Stimulated activated memory B cell treated with anti-CD40 and anti-IgM and Interleukin-4, amounts not matched to agents 10 μg/mL and 1 μg/mL and 100 μg/mL, for 72 hours (primary cell): ENCODE measurements around the gene PIK3R5.
A peak's percentile ranks its signal among the peaks of the same experiment; 100 is the strongest.

Experiments
- ATAC-seq: fragments of 150-1000 bp; cut with Tn5 transposase; 2 replicates; pipeline ENCODE4 v1.10.0; 2021
- H3K27ac Mint-ChIP-seq: one replicate; pipeline ENCODE4 v1.8.0; 2022; ENCODE audit warnings: mild to moderate bottlenecking, mixed read lengths
- H3K27me3 Mint-ChIP-seq: one replicate; pipeline ENCODE4 v1.8.0; 2022; ENCODE audit warnings: mixed read lengths
- H3K36me3 Mint-ChIP-seq: one replicate; pipeline ENCODE4 v1.8.0; 2022; ENCODE audit warnings: mixed read lengths
- H3K4me1 Mint-ChIP-seq: one replicate; pipeline ENCODE4 v1.8.0; 2022; ENCODE audit warnings: mixed read lengths
- H3K4me3 Mint-ChIP-seq: one replicate; pipeline ENCODE4 v1.8.0; 2022; ENCODE audit warnings: mild to moderate bottlenecking, moderate library complexity, mixed read lengths
- H3K9me3 Mint-ChIP-seq: one replicate; pipeline ENCODE4 v1.8.0; 2022; ENCODE audit warnings: mixed read lengths

PIK3R5 gene

DNA sequence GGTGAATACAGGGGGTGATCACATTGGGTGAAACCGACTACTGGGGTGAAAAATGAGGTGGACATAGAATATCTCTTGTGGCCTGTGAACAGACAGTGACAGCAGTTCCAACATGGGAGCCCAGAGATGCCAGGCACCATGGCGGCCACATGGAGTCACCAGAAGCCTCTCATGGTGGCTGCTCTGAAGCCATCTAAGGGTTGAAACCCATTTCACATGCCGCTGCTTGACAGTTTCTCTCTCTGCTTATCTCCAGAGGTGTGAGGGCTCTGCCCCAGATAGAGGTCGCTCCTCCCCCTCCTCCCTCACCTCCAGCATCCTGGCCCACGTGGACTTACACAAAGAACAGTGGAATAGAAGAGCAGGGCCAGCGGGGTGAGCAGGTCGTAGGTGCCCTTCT is 60.2 kb downstream of the PIK3R5 start:
- Mint-ChIP-seq H3K36me3 (peaks cover 62% of the 10 kb centered on the region), H3K27me3 (no peaks in the 10 kb centered on the region), H3K4me3 (no peak overlapping the region), H3K4me1 (peaks cover 62% of the 10 kb centered on the region), H3K9me3 (no peaks in the 10 kb centered on the region), H3K27ac (peak overlapping the region; percentile 81)
- no peak for ATAC-seq

DNA sequence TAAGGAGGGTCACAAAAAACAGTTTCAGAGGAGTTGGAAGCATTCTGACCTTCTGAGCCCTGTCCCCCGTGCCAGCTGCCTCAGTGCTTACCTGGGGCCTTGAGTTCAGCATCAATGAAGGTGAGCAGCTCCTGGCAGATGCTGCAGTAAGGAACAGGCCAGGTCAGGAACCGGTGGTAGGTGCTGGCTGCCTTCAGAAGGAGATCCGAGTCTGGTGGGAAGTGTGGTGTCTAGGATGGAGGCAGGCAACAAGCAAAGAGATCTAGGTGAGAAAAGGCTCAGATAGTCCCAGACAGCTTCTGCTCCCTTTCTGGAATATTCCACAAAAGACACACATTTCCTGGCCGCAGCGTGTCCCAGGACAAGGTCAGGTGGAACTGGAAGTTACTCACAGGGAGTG is 60.8 kb downstream of the PIK3R5 start:
- H3K4me3 Mint-ChIP-seq, result peak overlapping the region; percentile 13
- peaks cover 61% of the 10 kb centered on the region for H3K4me1 Mint-ChIP-seq
- no peaks in the 10 kb centered on the region for H3K27me3 Mint-ChIP-seq

DNA sequence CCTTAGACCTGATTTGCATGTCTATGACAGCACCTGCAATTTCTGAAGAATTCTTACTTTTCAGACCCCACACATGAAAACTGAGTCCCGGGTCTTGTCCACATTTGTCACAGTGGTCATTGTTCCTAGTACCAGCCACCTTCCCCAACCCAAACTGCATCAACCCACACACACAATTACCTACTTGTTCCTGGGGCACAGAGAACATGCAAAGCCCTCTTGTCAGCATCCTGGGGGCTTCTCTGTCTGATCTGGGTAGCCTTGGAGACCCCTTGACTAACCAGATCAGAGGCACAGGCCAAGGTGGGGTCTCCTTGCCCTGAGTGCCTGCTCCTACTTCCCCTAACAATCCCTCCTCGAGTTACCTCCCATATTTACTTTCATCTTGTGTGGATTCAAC is 61.3 kb downstream of the PIK3R5 start:
- Mint-ChIP-seq H3K4me3 (peak overlapping the region; percentile 13), H3K9me3 (no peaks in the 10 kb centered on the region), H3K27me3 (no peaks in the 10 kb centered on the region), H3K4me1 (peaks cover 59% of the 10 kb centered on the region), H3K36me3 (peaks cover 51% of the 10 kb centered on the region), H3K27ac (peak overlapping the region; percentile 81)
- no peak for ATAC-seq

More for the DNA sequence above, 60.8 kb downstream of the PIK3R5 start:
- no peaks in the 10 kb centered on the region for H3K9me3 Mint-ChIP-seq
- no peak for ATAC-seq
- H3K27ac Mint-ChIP-seq, result peak overlapping the region; percentile 81
- H3K36me3 Mint-ChIP-seq, result peaks cover 56% of the 10 kb centered on the region

DNA sequence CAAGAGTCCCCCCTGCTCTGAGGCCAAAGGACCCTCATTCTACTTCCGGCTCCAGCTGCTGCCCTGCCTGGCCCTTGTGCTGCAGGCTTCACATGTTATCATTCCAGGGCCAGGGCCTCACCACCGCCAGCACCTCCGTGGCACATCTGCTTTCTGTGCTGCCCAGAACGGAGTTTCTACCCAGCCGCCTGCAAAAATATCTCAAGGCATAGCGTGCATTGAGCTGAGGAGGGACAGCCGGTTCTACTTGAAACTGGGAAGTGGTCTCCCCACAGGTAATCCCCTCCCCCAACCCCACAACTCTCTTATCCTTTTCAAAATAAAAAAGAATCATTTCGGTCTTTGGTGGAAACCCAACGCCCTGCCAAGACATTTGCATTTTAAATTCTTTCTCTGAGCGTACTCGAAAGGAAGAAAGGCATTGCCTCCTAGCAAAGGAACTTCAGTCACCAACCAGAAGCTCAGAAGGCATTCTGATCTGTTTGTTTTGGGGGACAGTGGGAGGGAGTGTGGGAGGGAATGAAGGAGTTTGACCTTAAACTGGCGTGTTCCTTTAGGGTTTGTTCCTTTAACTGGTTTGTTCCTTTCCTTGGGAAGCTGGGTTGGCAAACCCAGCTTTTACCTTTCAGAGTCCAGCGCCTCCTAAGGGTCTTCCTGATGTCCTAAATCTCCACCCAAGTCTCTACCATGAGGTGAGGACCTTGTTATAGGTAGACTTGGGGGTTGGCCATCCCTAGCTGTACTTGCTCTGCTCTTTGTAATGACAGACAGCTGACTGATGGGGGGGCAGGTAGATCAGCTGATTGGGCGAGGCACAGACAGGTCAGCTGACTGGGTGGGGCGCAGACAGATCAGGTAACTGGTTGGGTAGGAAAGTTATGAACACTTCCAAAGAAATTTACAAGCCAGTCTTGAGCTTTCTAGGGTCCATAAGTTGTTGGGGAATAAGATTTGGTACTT is 64.6 kb downstream of the PIK3R5 start:
- H3K27ac Mint-ChIP-seq, result peak overlapping the region; percentile 88
- no peaks in the 10 kb centered on the region for H3K9me3 Mint-ChIP-seq
- peaks cover 53% of the 10 kb centered on the region for H3K36me3 Mint-ChIP-seq
- no peaks in the 10 kb centered on the region for H3K27me3 Mint-ChIP-seq
- peaks cover 80% of the 10 kb centered on the region for H3K4me1 Mint-ChIP-seq
- H3K4me3 Mint-ChIP-seq, result peak overlapping the region; percentile 62
- peak; percentile 83 for ATAC-seq

DNA sequence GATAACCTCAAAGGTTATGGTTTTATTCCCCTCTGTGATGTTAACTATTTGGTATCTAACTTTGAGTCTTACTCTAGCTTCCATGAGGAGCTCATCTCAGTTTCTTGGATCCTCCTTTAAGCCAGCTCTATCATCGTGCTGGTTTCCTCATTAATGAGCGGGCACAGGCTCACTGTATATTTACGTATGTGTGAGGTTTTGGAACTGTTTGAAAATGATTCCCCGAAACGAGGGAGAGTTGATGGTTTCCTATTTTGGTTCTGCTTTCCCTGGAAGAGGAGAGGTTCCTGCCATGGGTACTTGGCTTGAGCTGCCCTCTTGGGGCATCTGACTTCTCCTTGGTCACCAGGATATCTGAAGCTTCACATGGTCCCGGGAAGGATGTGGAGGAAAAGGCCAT is 65.3 kb downstream of the PIK3R5 start:
- Mint-ChIP-seq H3K9me3 (no peaks in the 10 kb centered on the region), H3K27ac (peak overlapping the region; percentile 88), H3K4me3 (no peak overlapping the region), H3K27me3 (no peaks in the 10 kb centered on the region), H3K4me1 (peaks cover 80% of the 10 kb centered on the region), H3K36me3 (peaks cover 53% of the 10 kb centered on the region)
- ATAC-seq, result no peak

DNA sequence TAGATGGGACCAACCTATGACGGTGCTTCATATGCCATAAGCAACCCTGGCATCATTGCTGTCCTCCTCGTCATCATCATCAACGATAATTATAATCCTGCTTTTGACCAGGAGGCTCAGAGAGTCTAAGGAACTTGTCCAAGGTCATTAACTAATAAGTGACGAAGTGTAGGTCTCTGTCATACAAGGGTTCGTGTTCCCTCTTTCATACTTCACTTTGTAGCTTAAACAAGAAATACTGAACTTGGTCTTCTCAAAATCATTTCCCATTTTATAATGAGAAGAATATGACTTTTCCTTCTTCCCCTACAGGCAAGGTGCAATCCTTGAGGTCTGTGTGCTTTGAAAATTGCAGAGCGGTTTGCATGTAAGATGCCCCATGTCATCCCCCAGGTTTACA is 66.9 kb downstream of the PIK3R5 start:
- Mint-ChIP-seq H3K4me1 (peaks cover 74% of the 10 kb centered on the region), H3K4me3 (no peak overlapping the region), H3K27me3 (no peaks in the 10 kb centered on the region), H3K27ac (peak overlapping the region; percentile 88), H3K36me3 (peaks cover 43% of the 10 kb centered on the region), H3K9me3 (no peaks in the 10 kb centered on the region)
- no peak for ATAC-seq

DNA sequence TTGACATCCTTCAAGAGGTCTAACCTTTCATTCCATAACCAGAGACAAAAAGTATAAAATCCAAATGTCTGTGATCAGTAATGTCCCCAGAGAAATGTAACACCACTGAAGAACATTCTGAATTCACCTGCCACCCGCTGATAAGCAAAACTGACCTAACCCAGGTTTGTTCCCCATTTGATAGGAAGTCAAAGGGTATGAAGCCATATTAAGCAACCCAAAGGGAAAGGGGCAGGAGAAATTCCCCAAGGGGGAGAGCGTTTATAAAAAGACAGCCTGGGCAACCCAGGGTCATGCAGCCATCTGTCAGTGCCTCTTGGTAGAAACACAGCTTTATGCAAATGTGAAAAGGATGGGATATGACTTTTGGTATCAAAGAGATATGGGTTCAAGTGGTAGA is 67.4 kb downstream of the PIK3R5 start:
- Mint-ChIP-seq H3K4me1 (peaks cover 74% of the 10 kb centered on the region), H3K4me3 (no peak overlapping the region), H3K27ac (peak overlapping the region; percentile 88), H3K9me3 (no peaks in the 10 kb centered on the region), H3K27me3 (no peaks in the 10 kb centered on the region), H3K36me3 (peaks cover 42% of the 10 kb centered on the region)
- ATAC-seq, result no peak

DNA sequence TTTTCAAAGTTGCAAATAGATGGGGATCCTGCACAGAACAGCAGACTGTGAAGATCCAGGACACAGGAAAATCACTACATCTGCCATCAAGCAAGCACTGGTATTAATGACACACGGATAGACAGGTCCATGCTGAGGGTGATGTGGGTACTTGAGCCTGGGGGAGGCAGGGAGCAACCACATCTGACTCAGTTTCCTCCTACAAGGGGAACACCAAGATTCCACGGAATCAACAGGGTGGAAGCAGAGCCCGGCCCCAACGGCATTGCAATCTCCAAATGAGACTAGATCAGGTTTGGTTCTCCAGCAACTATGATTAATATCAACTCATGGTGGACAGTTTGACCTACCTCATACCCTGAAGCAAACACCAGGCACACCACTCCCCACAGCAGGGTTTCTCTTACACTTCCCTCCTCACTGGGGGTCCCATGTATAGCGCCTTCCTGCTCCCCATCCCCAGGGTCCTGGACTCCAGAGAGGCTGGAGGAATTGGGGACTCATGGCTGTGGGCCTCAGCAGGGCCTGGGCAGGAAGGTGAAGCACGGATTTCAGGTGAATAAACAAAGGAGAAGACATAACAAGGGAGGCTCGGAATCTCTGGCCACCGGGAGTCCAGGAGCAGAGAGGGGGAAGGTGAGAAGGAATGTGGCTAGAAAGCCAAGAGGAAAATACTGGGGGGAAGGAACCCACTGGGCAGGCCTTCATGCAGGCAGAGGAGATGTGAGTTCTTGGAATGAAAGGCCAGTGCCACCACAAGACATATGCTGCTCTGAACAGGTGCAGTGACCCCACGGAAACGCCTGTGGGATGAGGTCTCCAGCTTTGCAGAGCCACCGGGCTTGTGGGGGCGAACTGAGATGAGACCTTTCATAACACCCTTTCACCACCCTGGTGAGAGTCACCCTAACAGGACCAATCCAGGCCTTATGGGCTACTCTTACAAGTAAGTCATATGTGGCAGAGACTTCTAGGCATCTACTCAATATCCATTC is 68.6 kb downstream of the PIK3R5 start:
- Mint-ChIP-seq H3K9me3 (no peaks in the 10 kb centered on the region), H3K27ac (peak overlapping the region; percentile 14), H3K27me3 (no peaks in the 10 kb centered on the region), H3K4me1 (peaks cover 82% of the 10 kb centered on the region), H3K4me3 (no peak overlapping the region), H3K36me3 (peaks cover 50% of the 10 kb centered on the region)
- no peak for ATAC-seq

DNA sequence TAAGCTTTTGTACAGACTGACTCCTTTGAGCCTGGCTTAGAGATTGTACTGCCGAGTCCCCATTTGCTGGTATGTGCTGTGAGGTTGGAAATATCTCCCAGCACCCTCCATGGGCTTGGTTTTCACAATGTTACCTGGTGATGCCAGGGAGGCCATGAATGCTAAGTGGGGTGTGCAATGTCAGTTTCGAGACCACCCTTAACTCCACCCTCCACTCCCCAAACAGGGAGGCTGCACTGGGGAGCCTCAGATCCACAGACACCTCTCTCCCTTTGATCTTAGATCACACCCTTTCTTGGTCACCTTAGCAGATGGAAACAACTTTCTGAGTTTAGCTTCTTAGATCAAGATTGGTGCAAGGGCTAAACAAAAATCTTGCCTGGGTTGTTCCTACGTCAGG is 69.4 kb downstream of the PIK3R5 start:
- no peak overlapping the region for H3K4me3 Mint-ChIP-seq
- H3K4me1 Mint-ChIP-seq, result peaks cover 76% of the 10 kb centered on the region
- H3K27me3 Mint-ChIP-seq, result no peaks in the 10 kb centered on the region
- H3K9me3 Mint-ChIP-seq, result no peaks in the 10 kb centered on the region
- ATAC-seq, result no peak
- H3K27ac Mint-ChIP-seq, result peak overlapping the region; percentile 14
- H3K36me3 Mint-ChIP-seq, result peaks cover 44% of the 10 kb centered on the region

DNA sequence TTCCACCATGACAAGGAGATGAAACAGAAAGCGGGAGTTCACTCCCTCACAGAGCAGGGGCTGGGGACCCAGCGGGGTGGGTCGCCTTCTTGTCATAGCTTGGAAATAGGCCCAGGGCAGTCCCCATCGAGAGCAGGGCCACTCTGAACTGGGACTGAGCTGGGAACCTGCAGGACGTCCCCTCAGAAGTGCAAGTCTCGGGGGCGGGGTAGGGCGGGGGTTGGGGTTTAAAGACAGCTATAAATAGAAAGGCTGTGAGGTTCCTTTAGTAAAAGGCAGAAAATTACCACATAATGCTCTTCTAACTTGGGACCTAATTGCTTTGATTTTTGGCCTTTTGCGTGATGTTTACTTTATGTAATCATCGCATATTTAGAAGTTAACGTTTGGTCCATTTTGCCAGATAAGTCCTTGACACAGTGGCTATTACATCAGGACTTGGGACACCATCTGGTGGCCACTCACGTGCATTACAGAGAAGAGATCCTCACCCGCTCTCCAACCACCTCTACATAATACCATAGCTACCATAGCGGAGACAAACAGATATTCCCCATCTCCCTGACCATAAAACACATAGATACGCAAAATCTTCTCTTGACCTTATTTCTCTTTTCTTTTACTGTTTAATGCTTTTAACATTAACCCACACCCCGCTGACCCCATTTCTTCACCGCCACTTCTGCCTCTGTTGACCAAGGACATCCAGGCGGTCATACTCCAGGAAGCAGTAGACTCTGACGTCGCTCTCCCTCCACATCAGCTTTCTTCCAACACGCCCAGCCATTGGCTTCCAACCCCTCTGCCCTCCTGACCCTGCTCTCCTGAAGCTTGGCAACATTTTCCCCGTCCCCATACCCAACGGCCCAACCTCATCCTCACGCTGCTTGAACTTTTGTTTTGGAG is 70.6 kb downstream of the PIK3R5 start:
- no peak overlapping the region for H3K4me3 Mint-ChIP-seq
- no peaks in the 10 kb centered on the region for H3K27me3 Mint-ChIP-seq
- H3K9me3 Mint-ChIP-seq, result no peaks in the 10 kb centered on the region
- H3K36me3 Mint-ChIP-seq, result peaks cover 43% of the 10 kb centered on the region
- H3K27ac Mint-ChIP-seq, result peak overlapping the region; percentile 14
- H3K4me1 Mint-ChIP-seq, result peaks cover 64% of the 10 kb centered on the region
- ATAC-seq, result peak; percentile 51

DNA sequence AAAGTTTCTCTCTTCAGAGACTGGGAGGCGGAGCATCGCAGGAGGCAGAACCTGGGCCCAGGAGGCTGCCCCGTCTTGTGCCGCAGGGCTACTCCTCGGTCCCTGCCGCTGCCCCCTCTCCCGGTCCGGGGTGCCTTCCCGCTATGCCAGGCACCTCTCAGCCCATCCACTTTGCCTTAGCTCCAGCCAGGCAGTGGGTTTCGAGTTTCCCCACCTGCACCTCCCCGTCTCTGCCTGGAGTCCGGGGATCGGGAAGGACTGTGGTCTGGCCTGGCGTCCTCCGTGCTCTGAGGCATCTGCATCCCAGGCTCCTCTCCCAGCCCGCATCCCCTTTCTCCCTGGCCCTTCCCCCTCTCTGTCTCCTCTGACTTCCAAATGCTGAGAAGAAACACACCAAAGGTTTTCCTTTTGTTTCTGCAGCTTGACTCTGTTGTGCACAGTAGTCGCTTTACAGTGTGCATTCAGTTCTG is 71.3 kb downstream of the PIK3R5 start:
- H3K4me1 Mint-ChIP-seq, result peaks cover 60% of the 10 kb centered on the region
- peak overlapping the region; percentile 14 for H3K27ac Mint-ChIP-seq
- no peaks in the 10 kb centered on the region for H3K9me3 Mint-ChIP-seq
- peaks cover 45% of the 10 kb centered on the region for H3K36me3 Mint-ChIP-seq
- no peaks in the 10 kb centered on the region for H3K27me3 Mint-ChIP-seq
- H3K4me3 Mint-ChIP-seq, result no peak overlapping the region
- ATAC-seq, result no peak

DNA sequence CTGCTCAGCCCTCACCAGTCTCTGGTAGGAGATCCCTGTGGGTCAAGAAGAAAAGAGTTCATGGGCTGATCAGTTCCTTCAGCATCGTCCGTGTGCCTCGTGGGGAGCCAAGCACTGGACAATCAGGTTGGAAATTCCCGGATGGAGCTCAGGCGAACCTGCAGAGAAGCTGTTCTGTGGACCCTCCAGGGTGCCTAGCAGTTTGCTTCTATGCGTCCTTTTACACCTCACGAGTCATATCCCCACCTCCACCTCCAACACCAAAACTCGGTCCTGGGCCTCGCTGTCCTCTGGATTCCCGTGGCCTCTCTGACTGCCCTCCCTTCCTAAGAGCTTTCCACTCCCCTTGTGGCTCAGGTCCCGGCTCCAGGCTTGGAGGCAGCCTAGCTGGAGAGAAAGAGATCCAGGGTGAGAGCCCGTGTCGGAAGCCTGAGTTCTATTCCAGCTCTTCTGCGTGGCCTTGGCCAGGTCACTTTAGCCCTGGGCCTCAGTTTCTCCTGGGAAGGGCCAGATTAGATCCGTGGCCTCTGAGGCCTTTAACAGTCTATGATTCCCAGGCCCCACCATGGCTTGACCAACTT is 71.8 kb downstream of the PIK3R5 start:
- no peak for ATAC-seq
- peaks cover 50% of the 10 kb centered on the region for H3K36me3 Mint-ChIP-seq
- H3K27me3 Mint-ChIP-seq, result no peaks in the 10 kb centered on the region
- H3K4me1 Mint-ChIP-seq, result peaks cover 55% of the 10 kb centered on the region
- H3K27ac Mint-ChIP-seq, result no peak overlapping the region
- no peak overlapping the region for H3K4me3 Mint-ChIP-seq
- no peaks in the 10 kb centered on the region for H3K9me3 Mint-ChIP-seq

DNA sequence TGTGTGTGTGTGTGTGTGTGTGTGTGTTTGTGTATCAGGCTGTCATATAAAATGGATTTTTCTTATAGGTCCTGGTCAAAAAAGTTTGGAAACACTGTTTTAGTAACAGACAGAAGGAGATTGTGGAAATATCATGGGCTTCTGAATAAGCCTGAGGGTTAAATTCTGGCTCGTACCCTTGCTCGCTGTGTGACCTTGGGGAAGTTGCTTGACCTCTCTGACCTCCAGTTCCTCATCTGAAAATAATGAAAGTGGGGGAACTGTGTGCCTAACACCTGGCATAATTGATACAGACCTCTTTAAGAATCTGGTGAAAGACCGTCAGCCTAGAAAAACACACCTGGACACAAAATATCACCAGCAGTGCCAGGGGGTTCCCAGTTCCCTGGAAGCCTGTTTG is 72.4 kb downstream of the PIK3R5 start:
- Mint-ChIP-seq H3K4me1 (peaks cover 48% of the 10 kb centered on the region), H3K9me3 (no peaks in the 10 kb centered on the region), H3K27ac (peak overlapping the region; percentile 77), H3K36me3 (peaks cover 51% of the 10 kb centered on the region), H3K4me3 (no peak overlapping the region), H3K27me3 (no peaks in the 10 kb centered on the region)
- no peak for ATAC-seq

DNA sequence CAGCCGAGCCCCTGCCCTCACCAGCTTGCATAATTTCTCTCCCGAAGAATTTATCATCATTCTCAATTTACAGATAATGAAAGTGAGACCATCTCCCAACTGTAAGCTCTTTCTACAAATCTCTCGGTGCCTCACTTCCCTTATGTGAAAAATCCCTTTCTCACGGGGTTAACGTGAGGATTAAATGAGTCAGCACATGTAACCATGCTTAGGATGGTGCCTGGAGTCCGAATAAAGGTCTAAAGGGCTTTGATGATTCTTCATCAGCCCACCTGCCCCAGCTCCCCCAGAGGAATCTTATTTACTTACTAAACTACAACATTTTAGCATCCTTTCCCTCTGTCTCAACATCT is 73.2 kb downstream of the PIK3R5 start:
- ATAC-seq, result peak; percentile 81
- no peaks in the 10 kb centered on the region for H3K27me3 Mint-ChIP-seq
- H3K27ac Mint-ChIP-seq, result peak overlapping the region; percentile 77
- H3K4me3 Mint-ChIP-seq, result peak overlapping the region; percentile 49
- H3K4me1 Mint-ChIP-seq, result peaks cover 43% of the 10 kb centered on the region
- H3K36me3 Mint-ChIP-seq, result peaks cover 52% of the 10 kb centered on the region
- H3K9me3 Mint-ChIP-seq, result no peaks in the 10 kb centered on the region
